ENCODE data around the gene RANBP3.
"Not testable (repeated sequence)": the region's sequence is repeated elsewhere in the genome, so short reads cannot be mapped to it uniquely, and the experiment has no call there.

Gene RANBP3

GRCh38 chr19:5985837-5986236 is 7.9 kb upstream of the RANBP3 start:
- DNase-seq (ENCODE audit: low spot score) = not testable (repeated sequence)

DNA sequence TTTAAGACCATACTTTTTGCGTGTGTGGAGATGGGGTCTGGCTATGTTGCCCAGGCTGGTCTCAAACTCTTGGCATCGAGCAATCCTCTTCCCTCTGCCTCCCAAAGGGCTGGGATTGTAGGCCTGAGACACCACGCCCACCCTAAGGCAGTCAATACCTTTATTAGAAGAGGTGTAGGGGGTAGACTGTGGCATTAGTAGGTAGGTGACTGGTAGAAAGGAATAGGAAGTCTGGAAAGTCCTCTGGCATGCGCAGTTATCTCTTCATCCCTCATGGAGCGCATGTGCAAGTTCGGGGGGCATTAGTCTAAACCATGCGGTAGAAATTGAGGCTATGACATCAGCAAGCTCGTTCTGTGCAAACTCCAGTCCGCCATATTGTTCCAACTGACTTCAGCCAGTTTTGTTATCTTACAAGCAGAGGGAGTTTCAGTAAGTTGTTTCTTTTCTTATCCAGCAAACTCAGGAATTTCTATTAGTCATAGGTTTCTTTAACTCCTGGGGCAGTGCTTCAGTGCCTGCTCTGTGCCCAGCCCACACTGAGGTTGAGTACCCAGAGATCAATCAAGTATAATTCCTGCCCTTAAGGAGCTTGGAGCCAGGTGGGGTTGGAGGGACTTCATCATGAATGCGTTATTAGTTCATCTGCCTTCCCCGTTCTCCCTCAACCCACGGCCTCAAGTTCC is 7.3 kb upstream of the RANBP3 start:
- DNase-seq (ENCODE audit: low spot score) = peak; percentile 52

DNA sequence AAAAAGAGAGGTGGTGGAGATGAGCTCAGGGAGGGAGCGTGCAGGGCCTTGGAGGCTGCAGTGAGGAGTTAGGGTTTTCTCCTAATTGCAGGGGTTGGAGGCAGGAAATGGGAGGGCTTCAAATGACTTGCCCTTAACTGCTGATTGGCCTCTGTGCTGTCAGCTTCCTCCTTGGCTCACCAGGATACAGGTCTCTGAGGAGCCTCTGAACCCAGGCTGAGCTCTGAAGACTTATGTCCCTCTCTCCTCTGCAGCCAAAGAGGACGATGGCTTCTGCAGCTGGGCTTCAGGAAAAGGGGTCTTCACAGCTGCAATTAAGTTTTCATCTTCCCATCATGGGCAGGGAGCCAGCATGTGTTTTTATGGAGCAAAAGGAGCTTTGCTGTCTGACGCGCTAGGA is 6.7 kb upstream of the RANBP3 start:
- DNase-seq (ENCODE audit: low spot score) = no peak

DNA sequence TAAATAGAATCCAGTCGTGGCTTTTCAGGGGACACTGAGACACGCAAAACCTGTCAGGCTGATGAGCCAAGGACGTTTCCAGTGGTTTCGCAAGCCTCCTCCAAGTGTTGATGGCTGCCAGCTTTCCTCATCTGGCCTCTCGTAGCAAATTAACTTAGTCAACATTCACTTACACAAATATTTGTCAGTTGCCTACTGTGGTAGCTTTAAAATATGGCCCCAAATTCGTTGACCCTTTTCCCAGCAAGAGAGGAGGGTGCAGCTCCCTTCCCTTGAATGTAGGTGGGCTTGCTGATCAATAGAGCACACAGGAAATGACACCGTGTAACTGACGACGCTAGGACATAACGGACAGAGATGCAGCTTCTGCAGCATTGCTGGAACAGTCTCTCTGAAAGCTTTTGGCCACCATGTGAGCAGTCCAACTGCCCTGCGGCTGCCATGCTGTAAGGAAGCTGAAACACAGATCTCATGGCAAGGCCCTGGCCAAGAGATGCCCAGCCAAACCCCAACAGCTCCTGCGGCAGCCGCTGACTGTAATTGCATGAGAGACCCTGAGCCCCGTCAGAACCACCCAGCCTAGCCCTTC is 5.5 kb upstream of the RANBP3 start:
- peak; percentile 33 for DNase-seq (ENCODE audit: low spot score)

GRCh38 chr19:5978606-5979552 is 939 bp upstream of the RANBP3 start:
- DNase-seq (ENCODE audit: low spot score) = no peak

GRCh38 chr19:5977222-5977784 is 637 bp downstream of the RANBP3 start:
- no peak for DNase-seq (ENCODE audit: low spot score)

- DNase-seq (ENCODE audit: low spot score) = no peak
Observed at GRCh38 chr19:5976768-5977167, 1.2 kb downstream of the RANBP3 start.

DNA sequence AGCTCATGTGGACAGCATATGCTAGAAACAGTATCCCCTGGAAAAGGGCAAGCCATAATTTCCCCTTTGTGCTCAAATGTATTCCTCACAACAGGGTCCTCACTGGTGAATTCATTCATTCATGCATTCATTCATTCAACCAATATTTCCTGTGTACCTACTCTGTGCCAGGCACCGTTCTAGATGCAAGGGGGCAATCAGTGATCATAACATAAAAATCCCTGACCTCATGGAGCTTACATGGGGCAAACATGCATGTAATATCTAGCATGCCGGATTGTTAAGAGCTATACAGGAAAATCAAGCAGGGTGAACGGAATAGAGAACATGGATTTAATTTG is 2.6 kb downstream of the RANBP3 start:
- DNase-seq (ENCODE audit: low spot score) = no peak

DNA sequence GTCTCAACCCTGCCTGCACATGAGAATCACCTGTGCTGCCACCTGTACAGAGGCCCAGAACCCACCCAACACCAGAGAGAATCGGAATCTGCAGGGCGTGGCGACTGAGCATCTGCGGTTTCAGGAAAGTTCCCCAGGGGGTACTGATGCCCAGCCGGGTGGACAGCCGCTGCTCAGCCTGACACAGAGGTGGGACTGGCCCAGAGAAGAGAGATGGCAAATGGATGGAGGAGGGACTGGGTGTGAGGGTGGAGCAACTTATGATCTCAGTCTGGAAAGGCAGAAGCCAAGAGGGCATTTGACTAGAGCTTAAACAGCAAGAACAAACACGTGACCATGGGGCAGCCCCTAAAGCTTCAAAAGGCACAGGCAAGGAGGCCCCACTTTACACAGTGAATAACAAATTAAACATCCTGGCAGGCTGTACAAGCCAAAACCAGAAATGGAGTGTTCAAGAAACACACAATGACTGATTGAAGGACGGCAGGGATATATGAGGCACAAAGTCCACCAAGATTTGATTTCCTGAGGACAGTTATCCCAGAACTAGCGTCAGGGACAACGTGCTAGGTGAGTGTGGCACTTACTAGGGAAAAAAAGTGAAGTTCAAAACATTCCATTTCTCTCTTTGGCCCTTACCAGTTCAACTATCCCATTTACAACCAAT is 3.1 kb downstream of the RANBP3 start:
- no peak for DNase-seq (ENCODE audit: low spot score)

GRCh38 chr19:5973867-5974635 is 3.9 kb downstream of the RANBP3 start:
- DNase-seq (ENCODE audit: low spot score) = no peak

- DNase-seq (ENCODE audit: low spot score) = no peak
Observed at GRCh38 chr19:5973376-5973775, 4.6 kb downstream of the RANBP3 start.

GRCh38 chr19:5972355-5972731 is 5.6 kb downstream of the RANBP3 start:
- no peak for DNase-seq (ENCODE audit: low spot score)

GRCh38 chr19:5971714-5972354 is 6.1 kb downstream of the RANBP3 start:
- no peak for DNase-seq (ENCODE audit: low spot score)

DNA sequence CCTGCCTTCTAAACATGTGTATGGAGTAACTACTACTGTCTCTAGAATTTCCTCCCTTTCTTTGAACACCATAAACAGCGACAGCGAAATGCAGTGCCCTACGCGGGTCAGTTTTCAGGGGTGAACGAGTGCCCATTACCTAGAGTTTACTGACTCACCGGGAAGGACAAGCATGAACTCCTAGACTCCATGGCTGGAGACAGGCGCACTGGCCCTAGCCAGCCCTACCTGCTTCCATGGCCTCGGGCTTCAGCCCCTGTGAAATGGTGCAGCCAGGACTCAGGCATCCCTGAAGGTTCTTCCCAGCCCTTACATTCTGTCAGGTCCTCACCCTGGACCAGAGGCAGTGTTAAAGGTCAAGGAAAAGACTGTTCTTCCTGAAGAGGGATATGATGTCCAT is 8.5 kb downstream of the RANBP3 start:
- DNase-seq (ENCODE audit: low spot score) = no peak

- DNase-seq (ENCODE audit: low spot score) = no peak
Observed at GRCh38 chr19:5968431-5969373, 9.2 kb downstream of the RANBP3 start.

- DNase-seq (ENCODE audit: low spot score) = peak; percentile 85
Observed at GRCh38 chr19:5967994-5968430, 9.9 kb downstream of the RANBP3 start.

DNA sequence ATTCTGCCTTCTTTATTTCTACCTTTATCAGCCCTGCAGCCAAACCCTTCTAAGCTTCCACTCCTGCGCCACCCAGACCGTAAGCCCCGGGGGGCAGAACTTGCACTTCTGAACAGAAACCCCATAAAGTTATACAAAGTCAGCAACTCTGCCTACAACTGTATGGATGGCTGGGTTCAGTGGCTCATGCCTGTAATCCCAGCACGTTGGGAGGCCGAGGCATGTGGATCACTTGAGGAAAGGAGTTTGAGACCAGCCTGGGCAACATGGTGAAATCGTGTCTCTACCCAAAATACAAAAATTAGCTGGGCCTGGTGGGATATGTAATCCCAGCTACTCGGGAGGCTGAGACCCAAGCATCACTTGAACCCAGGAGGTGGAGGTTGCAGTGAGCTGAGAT is 10.4 kb downstream of the RANBP3 start:
- DNase-seq (ENCODE audit: low spot score) = no peak

GRCh38 chr19:5966941-5967340 is 11.0 kb downstream of the RANBP3 start:
- DNase-seq (ENCODE audit: low spot score) = no peak

DNA sequence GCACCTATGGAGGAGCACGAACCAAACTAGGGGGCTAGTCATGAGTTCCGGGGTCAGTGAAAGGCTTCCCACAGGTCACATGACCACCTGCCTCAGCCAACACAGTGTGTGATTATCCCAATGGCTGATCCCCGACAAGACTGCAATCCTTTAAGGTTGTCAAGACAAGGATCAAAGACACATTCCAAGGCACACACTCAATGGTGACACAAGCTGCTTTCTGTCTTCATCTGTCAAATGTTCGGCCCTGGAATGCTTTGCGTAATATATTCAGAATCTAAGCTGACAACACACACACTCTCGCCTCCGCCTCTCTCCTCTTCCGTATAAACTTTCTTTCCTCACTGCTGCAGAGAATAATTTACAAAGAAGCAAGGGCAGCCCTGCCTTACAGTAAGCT is 11.7 kb downstream of the RANBP3 start:
- peak; percentile 80 for DNase-seq (ENCODE audit: low spot score)

Data from AG20443 (cell line).